ENCODE measurements around the gene RARS2.

GRCh38 chr6:87590990-87591389 is 1.2 kb upstream of the RARS2 start:
- TF ChIP-seq CTCF (IDR thresholded peaks at IDR 0.05; ENCODE audit: insufficient read depth, low read depth, low read length) (no peak), EZH2 (IDR thresholded peaks at IDR 0.05; ENCODE audit: insufficient read depth, low read length) (no peak)
